Endothelial cell of umbilical vein (primary cell): ENCODE measurements around the gene EXOSC2. TPM values are rescaled to one million over a fixed set of nuclear protein-coding genes. Genes with fewer than 3 reads are reported as not detected.

Source experiments
- BruUV-seq: library from RNA; stranded (reverse); fragments of 400-500 nt; replicated peaks from 2 replicates; lab custom pipeline; 2021; lab: Mats Ljungman, UMichigan
- CTCF ChIA-PET: fragments of 300-600, 350-600 bp; sonication (Branson Sonifier 250); formaldehyde crosslinking; loops from one replicate; lab custom pipeline; 2021; ENCODE audit warnings: antibody characterized with exemption, inconsistent platforms; lab: Charles Lee
- POLR2A ChIA-PET: fragments of 300-600, 350-600 bp; sonication (Branson Sonifier 250); formaldehyde crosslinking; loops from one replicate; lab custom pipeline; 2021; ENCODE audit warnings: antibody characterized with exemption, inconsistent platforms; lab: Charles Lee
- DNase-seq: peaks from one replicate; pipeline ENCODE4 v3.0.0-alpha.2; 2011; ENCODE audit warnings: low read depth, low spot score
- FAIRE-seq: peaks from 2 replicates; lab custom pipeline; 2011; peaks lifted over from hg19 to GRCh38; lab: Jason Lieb, UNC
- H2AFZ ChIP-seq: 2 replicates; pipeline ENCODE4 v1.6.0; 2012; ENCODE audit warnings: low read depth, low read length, control low read depth, inconsistent platforms
- H3K27ac ChIP-seq: 2 replicates; pipeline ENCODE4 v1.5.1; 2011; ENCODE audit warnings: low read depth, mild to moderate bottlenecking, control low read depth, low read length, moderate library complexity; ENCODE audit not compliant: insufficient read depth
- H3K27me3 ChIP-seq, 2 experiments: 2 replicates each; pipeline versions ENCODE4 v1.6.0 to v1.6.1; 2011; ENCODE audit warnings: low read length in 2 of 2, mixed read lengths in 1 of 2; ENCODE audit not compliant: control insufficient read depth in 2 of 2, insufficient read depth in 2 of 2
- H3K36me3 ChIP-seq, 2 experiments: 2 replicates in 1 of 2; 3 replicates in 1 of 2; pipeline ENCODE4 v1.5.1; 2011; ENCODE audit warnings: low read length in 2 of 2, mild to moderate bottlenecking in 1 of 2, moderate library complexity in 1 of 2; ENCODE audit not compliant: control insufficient read depth in 2 of 2, insufficient read depth in 2 of 2; ENCODE audit errors: extremely low read depth in 1 of 2
- H3K4me1 ChIP-seq: 3 replicates; pipeline ENCODE4 v1.5.1; 2011; ENCODE audit warnings: mild to moderate bottlenecking, low read length; ENCODE audit not compliant: control insufficient read depth, insufficient read depth; ENCODE audit errors: extremely low read depth
- H3K4me2 ChIP-seq: 2 replicates; pipeline ENCODE4 v1.6.1; 2011; ENCODE audit warnings: low read length, control low read depth, mixed read lengths; ENCODE audit not compliant: insufficient read depth
- H3K4me3 ChIP-seq, 3 experiments: fragments of 200-600 bp in 1 of 3; sonication (generic), shearing (Covaris generic) in 1 of 3; replicated peaks in 1 of 3; 2 replicates each; pipeline ENCODE4 v1.5.1; 2011 to 2016; ENCODE audit warnings: control low read depth in 3 of 3, low read length in 3 of 3, mild to moderate bottlenecking in 2 of 3, inconsistent platforms in 1 of 3, low read depth in 1 of 3, moderate library complexity in 1 of 3; ENCODE audit not compliant: insufficient read depth in 1 of 3
- H3K79me2 ChIP-seq: 2 replicates; pipeline ENCODE4 v1.6.0; 2012; ENCODE audit warnings: low read length, inconsistent platforms; ENCODE audit not compliant: control insufficient read depth, insufficient read depth
- H3K9ac ChIP-seq: replicated peaks from 2 replicates; pipeline ENCODE3; 2011; ENCODE audit warnings: low read length, control low read depth; ENCODE audit not compliant: insufficient read depth; ENCODE audit errors: extremely low read depth
- H3K9me1 ChIP-seq: replicated peaks from 3 replicates; pipeline ENCODE4 v1.6.0; 2011; ENCODE audit warnings: mild to moderate bottlenecking, low read length; ENCODE audit not compliant: control insufficient read depth, insufficient read depth; ENCODE audit errors: extremely low read depth
- H3K9me3 ChIP-seq: replicated peaks from 2 replicates; pipeline ENCODE4 v1.5.1; 2012; ENCODE audit warnings: low read length, inconsistent platforms; ENCODE audit not compliant: control insufficient read depth, insufficient read depth
- H4K20me1 ChIP-seq: replicated peaks from 2 replicates; pipeline ENCODE3; 2011; ENCODE audit warnings: mild to moderate bottlenecking, low read length; ENCODE audit not compliant: control insufficient read depth, insufficient read depth; ENCODE audit errors: extremely low read depth
- EZH2 ChIP-seq: IDR thresholded peaks from 2 replicates; pipeline ENCODE4 v1.6.1; 2012; ENCODE audit warnings: borderline replicate concordance, low read depth, mild to moderate bottlenecking, moderate library complexity, low read length, inconsistent platforms; ENCODE audit not compliant: severe bottlenecking
- FOS ChIP-seq: IDR thresholded peaks from 2 replicates; pipeline ENCODE4 v1.6.1; 2011; ENCODE audit warnings: mild to moderate bottlenecking, low read length, moderate library complexity, borderline replicate concordance; ENCODE audit not compliant: insufficient read depth
- GATA2 ChIP-seq: IDR thresholded peaks from 2 replicates; pipeline ENCODE4 v1.7.0; 2011; ENCODE audit warnings: low read depth, mild to moderate bottlenecking, moderate library complexity, mixed read lengths, low read length; ENCODE audit not compliant: insufficient read length, insufficient read depth
- JUN ChIP-seq: IDR thresholded peaks from 2 replicates; pipeline ENCODE4 v1.6.1; 2011; ENCODE audit warnings: borderline replicate concordance, low read depth; ENCODE audit not compliant: insufficient read length, insufficient read depth
- MYC ChIP-seq: IDR thresholded peaks from one replicate; pipeline ENCODE4 v1.6.1; 2011; ENCODE audit warnings: mild to moderate bottlenecking, low read depth, low read length
- POLR2A ChIP-seq: IDR thresholded peaks from 2 replicates; pipeline ENCODE4 v1.6.1; 2012; ENCODE audit warnings: low read depth, mild to moderate bottlenecking, control low read depth, low read length
- POLR2AphosphoS5 ChIP-seq: IDR thresholded peaks from 2 replicates; pipeline ENCODE4 v1.6.1; 2012; ENCODE audit warnings: low read depth, mild to moderate bottlenecking, control low read depth, low read length, moderate library complexity; ENCODE audit not compliant: insufficient read depth
- dilution Hi-C: fragments of 300-500 bp; cut with MboI; formaldehyde crosslinking; loops from one replicate; pipeline ENCODE4 v1.15.0; 2019; ENCODE audit warnings: low sequenced_read_pairs; ENCODE audit not compliant: extremely low pct_ligation_motif_present
- intact Hi-C: fragments of 100-400 bp; cut with micrococcal nuclease; formaldehyde crosslinking; loops from one replicate; pipeline ENCODE4 v1.10.0; 2022
- polyA plus RNA-seq, 4 experiments: library from polyadenylated mRNA; depleted of rRNA in 3 of 4; stranded (reverse) in 3 of 4; unstranded in 1 of 4; fragments of >200 nt; gene quantifications; 2 replicates each; pipeline versions ENCODE4 v1.2.1 to v1.2.3, GENCODE V29; 2011 to 2012; ENCODE audit warnings: missing spikeins in 1 of 4
- total RNA-seq: library from RNA; stranded (reverse); gene quantifications from 2 replicates; pipeline ENCODE4 v1.2.3, GENCODE V29; 2021
- TF ChIP-seq, protein P1 (sequence below): IDR thresholded peaks from 2 replicates; pipeline ENCODE4 v1.6.1; 2011; ENCODE audit not compliant: insufficient read depth, insufficient read length
- TF ChIP-seq, protein P2 (sequence below), 2 donors: IDR thresholded peaks; 1 replicate in 1 of 2; 2 replicates in 1 of 2; pipeline ENCODE4 v1.5.1; 2011; ENCODE audit warnings: low read length in 2 of 2, mild to moderate bottlenecking in 2 of 2, moderate library complexity in 2 of 2, control low read depth in 1 of 2, inconsistent platforms in 1 of 2, low read depth in 1 of 2; ENCODE audit not compliant: insufficient read depth in 1 of 2; ENCODE audit errors: extremely low read depth in 1 of 2

Gene EXOSC2
- total and polyA plus RNA-seq, 2 donors (not counting 3 experiments of a cell fraction or from before 2014, with no cell fraction given) = 25.5 to 44.4 TPM

DNA sequence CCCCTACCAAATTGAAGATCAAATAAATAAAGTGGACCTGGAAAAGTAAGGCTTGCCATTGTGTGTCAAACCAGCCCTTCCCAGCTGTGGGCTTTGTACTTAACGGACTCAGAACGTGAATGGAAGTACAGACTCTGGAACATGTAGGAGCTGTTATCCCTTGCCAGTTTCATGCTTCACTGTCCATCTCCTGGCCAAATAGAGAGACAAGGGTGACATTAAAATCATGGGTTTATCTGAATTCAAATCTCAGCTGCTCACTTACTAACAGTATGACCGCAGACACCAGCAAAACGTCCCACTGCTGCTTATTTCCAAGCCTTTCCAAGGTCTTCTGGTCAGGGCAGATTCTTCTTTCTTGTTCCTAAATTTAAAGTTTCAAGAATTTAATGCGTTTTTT lies 52.2 kb downstream of the EXOSC2 start:
- FAIRE-seq (peak; percentile 28), DNase-seq (peak; percentile 32)
- dilution Hi-C loops (no loop called here), intact Hi-C loops (loop anchor here (2.0 kb wide), 1 partner anchor 33 kb away; no protein-coding TSS in a partner anchor)
- ChIA-PET CTCF (no interaction called here), POLR2A (no interaction called here)
- no peaks in the 10 kb centered on the region for H3K36me3 ChIP-seq
- TF ChIP-seq POLR2A (no peak), MYC (no peak), JUN (no peak)
- H3K9me3 ChIP-seq = no peaks in the 10 kb centered on the region
- no peak overlapping the region for H2AFZ ChIP-seq
- peaks cover 23% of the 10 kb centered on the region for H3K4me1 ChIP-seq
- H3K4me3 ChIP-seq = no peak overlapping the region
- H3K79me2 ChIP-seq = peaks cover 42% of the 10 kb centered on the region
- no peaks in the 10 kb centered on the region for H3K9me1 ChIP-seq
- H3K27me3 ChIP-seq = no peaks in the 10 kb centered on the region
- H3K4me2 ChIP-seq = no peak overlapping the region
- H3K27ac ChIP-seq = peak overlapping the region; percentile 21
- BruUV-seq = no TSS peak
- no peaks in the 10 kb centered on the region for H4K20me1 ChIP-seq
- H3K9ac ChIP-seq = no peak overlapping the region

DNA sequence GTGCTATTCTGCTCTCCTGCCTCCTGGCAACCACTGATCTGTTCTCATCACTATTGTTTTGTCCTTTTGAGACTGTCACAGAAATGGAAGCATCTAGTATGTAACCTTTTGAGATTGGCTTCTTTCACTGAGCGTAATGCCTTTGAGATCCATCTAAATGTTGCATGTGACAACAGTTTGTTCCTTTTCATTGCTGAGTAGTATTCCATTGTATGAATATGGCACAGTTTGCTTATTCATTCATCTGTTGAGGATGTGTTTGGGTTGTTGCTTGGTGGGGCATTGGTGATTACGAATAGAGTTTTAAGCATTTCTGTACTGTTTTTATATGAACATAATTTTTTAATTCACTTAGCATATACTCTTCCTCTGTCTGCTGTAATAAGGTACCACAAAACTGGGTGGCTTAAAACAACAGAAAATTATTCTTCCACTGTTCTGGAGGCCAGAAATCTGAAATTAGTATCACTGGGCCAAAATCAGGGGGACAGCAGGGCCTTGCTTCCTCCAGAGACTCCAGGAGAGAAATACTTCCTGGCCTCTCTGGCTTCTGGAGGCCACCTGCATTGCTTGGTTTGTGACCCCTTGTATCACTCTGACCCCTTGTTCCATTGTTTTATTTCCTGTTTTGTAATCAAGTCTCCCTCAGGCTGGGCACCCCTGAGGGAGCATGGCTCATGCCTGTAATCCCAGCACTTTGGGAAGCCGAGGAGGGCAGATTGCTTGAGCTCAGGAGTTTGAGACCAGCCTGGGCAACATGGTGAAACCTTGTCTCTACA lies 53.0 kb downstream of the EXOSC2 start:
- no TSS peak for BruUV-seq
- peaks cover 35% of the 10 kb centered on the region for H3K79me2 ChIP-seq
- CTCF ChIA-PET = interaction anchor here (1.0 to 1.3 kb wide), 2 partner anchors 10 to 13 kb away, joined by 3 to 5 read pairs; no protein-coding TSS in a partner anchor

More for the DNA sequence above, 53.0 kb downstream of the EXOSC2 start:
- Histone ChIP-seq H2AFZ (no peak overlapping the region), H3K4me3 (no peak overlapping the region), H3K36me3 (no peaks in the 10 kb centered on the region), H3K27ac (no peak overlapping the region), H3K4me1 (peaks cover 23% of the 10 kb centered on the region), H3K9me1 (no peaks in the 10 kb centered on the region), H4K20me1 (no peaks in the 10 kb centered on the region), H3K4me2 (peak overlapping the region; percentile 63), H3K9me3 (no peaks in the 10 kb centered on the region), H3K9ac (no peak overlapping the region), H3K27me3 (no peaks in the 10 kb centered on the region)
- FAIRE-seq (peak; percentile 74), DNase-seq (peak; percentile 86)
- dilution Hi-C loops (no loop called here), intact Hi-C loops (loop anchor here (1.0 to 2.0 kb wide), 2 partner anchors 10 to 34 kb away; no protein-coding TSS in a partner anchor)
- peak; percentile 35 for TF ChIP-seq JUN
- TF ChIP-seq MYC = peak; percentile 24
- no peak for TF ChIP-seq FOS
- TF ChIP-seq, protein P1, sequence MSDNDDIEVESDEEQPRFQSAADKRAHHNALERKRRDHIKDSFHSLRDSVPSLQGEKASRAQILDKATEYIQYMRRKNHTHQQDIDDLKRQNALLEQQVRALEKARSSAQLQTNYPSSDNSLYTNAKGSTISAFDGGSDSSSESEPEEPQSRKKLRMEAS = no peak
- TF ChIP-seq EZH2 = no peak
- TF ChIP-seq, protein P2, sequence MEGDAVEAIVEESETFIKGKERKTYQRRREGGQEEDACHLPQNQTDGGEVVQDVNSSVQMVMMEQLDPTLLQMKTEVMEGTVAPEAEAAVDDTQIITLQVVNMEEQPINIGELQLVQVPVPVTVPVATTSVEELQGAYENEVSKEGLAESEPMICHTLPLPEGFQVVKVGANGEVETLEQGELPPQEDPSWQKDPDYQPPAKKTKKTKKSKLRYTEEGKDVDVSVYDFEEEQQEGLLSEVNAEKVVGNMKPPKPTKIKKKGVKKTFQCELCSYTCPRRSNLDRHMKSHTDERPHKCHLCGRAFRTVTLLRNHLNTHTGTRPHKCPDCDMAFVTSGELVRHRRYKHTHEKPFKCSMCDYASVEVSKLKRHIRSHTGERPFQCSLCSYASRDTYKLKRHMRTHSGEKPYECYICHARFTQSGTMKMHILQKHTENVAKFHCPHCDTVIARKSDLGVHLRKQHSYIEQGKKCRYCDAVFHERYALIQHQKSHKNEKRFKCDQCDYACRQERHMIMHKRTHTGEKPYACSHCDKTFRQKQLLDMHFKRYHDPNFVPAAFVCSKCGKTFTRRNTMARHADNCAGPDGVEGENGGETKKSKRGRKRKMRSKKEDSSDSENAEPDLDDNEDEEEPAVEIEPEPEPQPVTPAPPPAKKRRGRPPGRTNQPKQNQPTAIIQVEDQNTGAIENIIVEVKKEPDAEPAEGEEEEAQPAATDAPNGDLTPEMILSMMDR (IDR thresholded peaks at IDR 0.05; ENCODE audit: extremely low read depth in 1 of 2, insufficient read depth in 1 of 2, low read depth in 1 of 2, low read length in 2 of 2) = no peak
- no peak for TF ChIP-seq POLR2A
- peak; percentile 28 for TF ChIP-seq GATA2
- peak; percentile 50 for TF ChIP-seq POLR2AphosphoS5
- POLR2A ChIA-PET = no interaction called here
